Upper lobe of right lung (tissue), 1 donor: ENCODE measurements around the gene NSUN2. TPM values are rescaled to one million over a fixed set of nuclear protein-coding genes. Genes with fewer than 3 reads are reported as not detected.

Source experiments
- ATAC-seq: fragments of 200-7000 bp; cut with Tn5 transposase; one replicate; pipeline ENCODE4 v1.9.1; 2020; ENCODE audit warnings: mild to moderate bottlenecking, moderate library complexity
- DNase-seq: peaks from one replicate; pipeline ENCODE4 v3.0.0-alpha.2; 2020
- H3K27ac ChIP-seq: fragments of 200-600 bp; one replicate; pipeline ENCODE4 v1.8.0; 2022
- H3K27me3 ChIP-seq: fragments of 200-600 bp; one replicate; pipeline ENCODE4 v1.8.0; 2022; ENCODE audit warnings: mild to moderate bottlenecking
- H3K36me3 ChIP-seq: fragments of 200-600 bp; one replicate; pipeline ENCODE4 v1.8.0; 2022
- H3K4me1 ChIP-seq: fragments of 200-600 bp; one replicate; pipeline ENCODE4 v1.8.0; 2022
- H3K4me3 ChIP-seq: fragments of 200-600 bp; one replicate; pipeline ENCODE4 v1.8.0; 2022; ENCODE audit warnings: mild to moderate bottlenecking
- H3K9me3 ChIP-seq: fragments of 200-600 bp; one replicate; pipeline ENCODE4 v1.8.0; 2022
- CTCF ChIP-seq: fragments of 200-600 bp; IDR thresholded peaks from one replicate; pipeline ENCODE4 v1.8.0; 2022; ENCODE audit warnings: antibody characterized with exemption
- intact Hi-C: fragments of 100-400 bp; cut with DNase I; formaldehyde crosslinking; loops from one replicate; pipeline ENCODE4 v1.11.0; 2022
- total RNA-seq: library from RNA; stranded (reverse); fragmentation: NEBNext Ultra II Directional; extraction: Animal tissue kit (Norgen Biotek cat#: 25700); gene quantifications from one replicate; pipeline ENCODE4 v1.2.1, GENCODE V29; 2021
- donor health status: DM: no; HTN: yes; CAD: no; lungs with severe emphysema.

NSUN2 gene
- total RNA-seq, 1 donor from 2014 or later, result 46.4 TPM

- ATAC-seq (no peak), DNase-seq (no peak)
- H3K27ac ChIP-seq, result no peak overlapping the region
- H3K4me1 ChIP-seq, result no peaks in the 10 kb centered on the region
- no peaks in the 10 kb centered on the region for H3K27me3 ChIP-seq
- H3K9me3 ChIP-seq, result no peaks in the 10 kb centered on the region
- peaks cover 93% of the 10 kb centered on the region for H3K36me3 ChIP-seq
- intact Hi-C loops, result no loop called here
- no peak overlapping the region for H3K4me3 ChIP-seq
- no peak for TF ChIP-seq CTCF
Measured at GRCh38 chr5:6602441-6602840, 30.4 kb downstream of the NSUN2 start.

- Histone ChIP-seq H3K27ac (no peak overlapping the region), H3K36me3 (peaks cover 87% of the 10 kb centered on the region), H3K9me3 (no peaks in the 10 kb centered on the region), H3K27me3 (no peaks in the 10 kb centered on the region), H3K4me3 (no peak overlapping the region), H3K4me1 (no peaks in the 10 kb centered on the region)
- TF ChIP-seq CTCF, result no peak
- no peak for ATAC-seq
- DNase-seq, result no peak
- intact Hi-C loops, result no loop called here
Measured at GRCh38 chr5:6601816-6602215, 31.0 kb downstream of the NSUN2 start.

- ATAC-seq, result no peak
Measured at GRCh38 chr5:6601271-6601670, 31.6 kb downstream of the NSUN2 start.

GRCh38 chr5:6599739-6600138 lies 33.1 kb downstream of the NSUN2 start:
- Histone ChIP-seq H3K27me3 (no peaks in the 10 kb centered on the region), H3K4me1 (no peaks in the 10 kb centered on the region), H3K27ac (no peak overlapping the region), H3K9me3 (no peaks in the 10 kb centered on the region), H3K4me3 (no peak overlapping the region), H3K36me3 (peaks cover 66% of the 10 kb centered on the region)
- TF ChIP-seq CTCF, result no peak
- ATAC-seq, result no peak
- intact Hi-C loops, result no loop called here
- no peak for DNase-seq

More at GRCh38 chr5:6601271-6601670, 31.6 kb downstream of the NSUN2 start:
- DNase-seq, result no peak
- H3K27me3 ChIP-seq, result no peaks in the 10 kb centered on the region
- H3K4me1 ChIP-seq, result no peaks in the 10 kb centered on the region
- H3K27ac ChIP-seq, result no peak overlapping the region
- intact Hi-C loops, result no loop called here
- TF ChIP-seq CTCF, result no peak
- no peaks in the 10 kb centered on the region for H3K9me3 ChIP-seq
- peaks cover 82% of the 10 kb centered on the region for H3K36me3 ChIP-seq
- no peak overlapping the region for H3K4me3 ChIP-seq

GRCh38 chr5:6598351-6598900 lies 34.4 kb downstream of the NSUN2 start:
- no peak for DNase-seq
- no peaks in the 10 kb centered on the region for H3K27me3 ChIP-seq
- intact Hi-C loops, result no loop called here
- no peak for ATAC-seq
- H3K4me1 ChIP-seq, result no peaks in the 10 kb centered on the region
- no peak overlapping the region for H3K27ac ChIP-seq
- peaks cover 53% of the 10 kb centered on the region for H3K36me3 ChIP-seq
- TF ChIP-seq CTCF, result no peak
- H3K9me3 ChIP-seq, result no peaks in the 10 kb centered on the region
- no peak overlapping the region for H3K4me3 ChIP-seq

GRCh38 chr5:6597557-6597956 lies 35.3 kb downstream of the NSUN2 start:
- no peak for TF ChIP-seq CTCF
- DNase-seq, result no peak
- no peak overlapping the region for H3K4me3 ChIP-seq
- no peaks in the 10 kb centered on the region for H3K9me3 ChIP-seq
- intact Hi-C loops, result no loop called here
- H3K4me1 ChIP-seq, result no peaks in the 10 kb centered on the region
- no peak for ATAC-seq
- H3K36me3 ChIP-seq, result peaks cover 46% of the 10 kb centered on the region
- H3K27me3 ChIP-seq, result no peaks in the 10 kb centered on the region
- H3K27ac ChIP-seq, result no peak overlapping the region
